ENCODE results near the gene SYNJ2. TPM values are rescaled to one million over a fixed set of nuclear protein-coding genes. Genes with fewer than 3 reads are reported as not detected.

SYNJ2 gene
- total RNA-seq, 4 donors from 2014 or later, result 2.6 to 7.5 (median 5.5) TPM

- no peak overlapping the region for H3K4me3 ChIP-seq (ENCODE audit: low read depth, poor library complexity, severe bottlenecking)
- WGBS, 2 donors, result 85 to 91% methylated on average over 7 of the region's 7 CpGs
- no peak for DNase-seq (ENCODE audit: low spot score in 2 of 2)
- intact Hi-C loops (cut with DNase I; ENCODE audit: low total_unique reads), result no loop called here
- TF ChIP-seq, protein P1, sequence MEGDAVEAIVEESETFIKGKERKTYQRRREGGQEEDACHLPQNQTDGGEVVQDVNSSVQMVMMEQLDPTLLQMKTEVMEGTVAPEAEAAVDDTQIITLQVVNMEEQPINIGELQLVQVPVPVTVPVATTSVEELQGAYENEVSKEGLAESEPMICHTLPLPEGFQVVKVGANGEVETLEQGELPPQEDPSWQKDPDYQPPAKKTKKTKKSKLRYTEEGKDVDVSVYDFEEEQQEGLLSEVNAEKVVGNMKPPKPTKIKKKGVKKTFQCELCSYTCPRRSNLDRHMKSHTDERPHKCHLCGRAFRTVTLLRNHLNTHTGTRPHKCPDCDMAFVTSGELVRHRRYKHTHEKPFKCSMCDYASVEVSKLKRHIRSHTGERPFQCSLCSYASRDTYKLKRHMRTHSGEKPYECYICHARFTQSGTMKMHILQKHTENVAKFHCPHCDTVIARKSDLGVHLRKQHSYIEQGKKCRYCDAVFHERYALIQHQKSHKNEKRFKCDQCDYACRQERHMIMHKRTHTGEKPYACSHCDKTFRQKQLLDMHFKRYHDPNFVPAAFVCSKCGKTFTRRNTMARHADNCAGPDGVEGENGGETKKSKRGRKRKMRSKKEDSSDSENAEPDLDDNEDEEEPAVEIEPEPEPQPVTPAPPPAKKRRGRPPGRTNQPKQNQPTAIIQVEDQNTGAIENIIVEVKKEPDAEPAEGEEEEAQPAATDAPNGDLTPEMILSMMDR (IDR thresholded peaks at IDR 0.05), result no peak
These were observed 17.1 kb downstream of the SYNJ2 start for GRCh38 chr6:157998707-157999167.

- DNase-seq (ENCODE audit: low spot score in 2 of 2), result no peak
- intact Hi-C loops (cut with DNase I; ENCODE audit: low total_unique reads), result no loop called here
- TF ChIP-seq POLR2A (IDR thresholded peaks at IDR 0.05), result no peak
- TF ChIP-seq, protein P1 (IDR thresholded peaks at IDR 0.05), result no peak
- 82 to 86% methylated on average over 12 of the region's 12 CpGs for WGBS, 2 donors
- H3K4me3 ChIP-seq (ENCODE audit: low read depth, poor library complexity, severe bottlenecking), result no peak overlapping the region
These were observed 17.7 kb downstream of the SYNJ2 start for GRCh38 chr6:157999168-158000051.

GRCh38 chr6:158000530-158001307, 19.1 kb downstream of the SYNJ2 start:
- DNase-seq (ENCODE audit: low spot score in 2 of 2), result no peak
- TF ChIP-seq, protein P1 (IDR thresholded peaks at IDR 0.05), result no peak
- TF ChIP-seq POLR2A (IDR thresholded peaks at IDR 0.05), result no peak
- no peak overlapping the region for H3K4me3 ChIP-seq (ENCODE audit: low read depth, poor library complexity, severe bottlenecking)
- 88 to 89% methylated on average over 17 of the region's 17 CpGs for WGBS, 2 donors
- intact Hi-C loops (cut with DNase I; ENCODE audit: low total_unique reads), result no loop called here

DNA sequence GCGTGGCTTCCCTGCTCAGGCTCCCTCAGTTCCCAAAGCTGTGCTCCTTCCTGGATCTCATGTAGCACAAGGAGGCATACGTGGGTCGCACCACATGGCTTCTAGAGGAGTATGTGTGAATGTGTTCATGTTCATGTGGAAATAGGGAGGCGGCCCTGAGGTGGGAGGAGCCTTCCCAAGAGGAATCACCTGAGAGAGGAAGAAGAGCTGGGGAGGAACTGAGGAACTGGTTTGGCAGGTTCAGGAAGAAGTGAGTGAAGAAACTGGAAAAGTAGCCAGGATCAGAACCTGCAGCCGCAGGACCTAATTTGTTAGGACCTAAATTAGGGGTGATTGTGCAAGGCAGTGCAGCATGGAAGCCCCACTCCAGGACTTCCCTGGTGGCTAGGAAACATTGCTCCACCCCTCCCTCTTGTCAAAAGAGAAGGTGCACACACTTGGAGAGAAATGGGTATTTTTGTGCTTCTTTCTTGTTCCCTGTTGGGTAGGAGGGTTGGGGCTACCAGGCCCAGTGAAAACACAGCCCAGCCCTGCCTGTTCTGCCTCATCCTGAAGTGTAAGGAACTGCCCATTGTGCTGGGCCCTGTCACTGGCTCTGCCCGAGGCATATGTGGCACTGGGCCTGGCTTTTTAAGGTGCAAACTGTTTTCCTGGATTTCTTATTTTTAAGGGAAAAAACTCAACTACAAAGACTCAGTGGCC, 20.7 kb downstream of the SYNJ2 start:
- 53 to 63% methylated on average over 6 of the region's 6 CpGs for WGBS, 2 donors
- H3K4me3 ChIP-seq (ENCODE audit: low read depth, poor library complexity, severe bottlenecking), result no peak overlapping the region
- DNase-seq (ENCODE audit: low spot score in 2 of 2), result peak in 1 of 2 donors; percentile 61
- TF ChIP-seq, protein P1 (IDR thresholded peaks at IDR 0.05), result no peak
- no peak for TF ChIP-seq POLR2A (IDR thresholded peaks at IDR 0.05)
- intact Hi-C loops (cut with DNase I; ENCODE audit: low total_unique reads), result no loop called here

GRCh38 chr6:158002951-158003853, 21.5 kb downstream of the SYNJ2 start:
- DNase-seq (ENCODE audit: low spot score in 2 of 2), result peak in 1 of 2 donors; percentile 67
- TF ChIP-seq POLR2A (IDR thresholded peaks at IDR 0.05), result no peak
- TF ChIP-seq, protein P1 (IDR thresholded peaks at IDR 0.05), result no peak
- intact Hi-C loops (cut with DNase I; ENCODE audit: low total_unique reads), result no loop called here
- WGBS, 2 donors, result 7 to 12% methylated on average over 12 to 15 of the region's 15 CpGs
- no peak overlapping the region for H3K4me3 ChIP-seq (ENCODE audit: low read depth, poor library complexity, severe bottlenecking)
